OCI-LY3 (cell line): Measurements from ENCODE around the gene PCDHB14.
A peak's percentile ranks its signal among the peaks of the same experiment; 100 is the strongest.
"Not testable (repeated sequence)": the region's sequence is repeated elsewhere in the genome, so short reads cannot be mapped to it uniquely, and the experiment has no call there.

Source experiments
- H2AFZ ChIP-seq: fragments of 200-600, 300-600 bp; shearing (Covaris generic); 2 replicates; pipeline ENCODE4 v1.6.0; 2014; ENCODE audit warnings: antibody characterized with exemption, low read depth, low read length
- H3K27ac ChIP-seq: fragments of 200-600, 300-600 bp; sonication (generic); 2 replicates; pipeline ENCODE4 v1.5.1; 2014; ENCODE audit warnings: mild to moderate bottlenecking, low read length, moderate library complexity, mixed read lengths
- H3K27me3 ChIP-seq: fragments of 200-600, 300-600 bp; sonication (generic); 2 replicates; pipeline ENCODE4 v1.6.1; 2014; ENCODE audit warnings: low read depth, low read length, mixed read lengths
- H3K36me3 ChIP-seq: fragments of 200-600, 300-600 bp; sonication (generic); replicated peaks from 2 replicates; pipeline ENCODE3; 2014; ENCODE audit warnings: low read depth, low read length, mixed read lengths
- H3K4me1 ChIP-seq: fragments of 300-600, 200-600 bp; sonication (generic); 2 replicates; pipeline ENCODE4 v1.6.1; 2014; ENCODE audit warnings: low read length, mixed read lengths
- H3K4me2 ChIP-seq: fragments of 200-600, 300-600 bp; sonication (generic); 2 replicates; pipeline ENCODE4 v1.6.1; 2014; ENCODE audit warnings: low read length, mixed read lengths
- H3K4me3 ChIP-seq: fragments of 300-600, 200-600 bp; sonication (generic); 2 replicates; pipeline ENCODE4 v1.5.1; 2014; ENCODE audit warnings: antibody characterized with exemption, mild to moderate bottlenecking, low read length, moderate library complexity
- H3K79me2 ChIP-seq: fragments of 300-600, 200-600 bp; shearing (Covaris generic); 2 replicates; pipeline ENCODE4 v1.6.1; 2014; ENCODE audit warnings: mild to moderate bottlenecking, low read length, mixed read lengths
- H3K9ac ChIP-seq: fragments of 300-600, 200-600 bp; shearing (Covaris generic); 2 replicates; pipeline ENCODE4 v1.6.0; 2014; ENCODE audit warnings: mild to moderate bottlenecking, low read length, moderate library complexity
- H3K9me3 ChIP-seq: fragments of 200-600, 300-600 bp; shearing (Covaris generic); 2 replicates; pipeline ENCODE4 v1.6.1; 2014; ENCODE audit warnings: low read length, mixed read lengths; ENCODE audit not compliant: insufficient read depth
- H4K20me1 ChIP-seq: fragments of 200-600, 300-600 bp; sonication (generic); 2 replicates; pipeline ENCODE4 v1.6.1; 2016; ENCODE audit warnings: low read length, mixed read lengths; ENCODE audit not compliant: insufficient read depth
- EZH2phosphoT487 ChIP-seq: fragments of 200-600 bp; shearing (Covaris generic); IDR thresholded peaks from 2 replicates; pipeline ENCODE4 v1.6.1; 2018; ENCODE audit warnings: antibody characterized with exemption, mixed run types, low read depth
- TF ChIP-seq, protein P1 (sequence below): fragments of 200-600, 300-600 bp; sonication (generic); IDR thresholded peaks from 2 replicates; pipeline ENCODE4 v1.5.1; 2014; ENCODE audit warnings: antibody characterized with exemption, low read length, low read depth

PCDHB14 gene

DNA sequence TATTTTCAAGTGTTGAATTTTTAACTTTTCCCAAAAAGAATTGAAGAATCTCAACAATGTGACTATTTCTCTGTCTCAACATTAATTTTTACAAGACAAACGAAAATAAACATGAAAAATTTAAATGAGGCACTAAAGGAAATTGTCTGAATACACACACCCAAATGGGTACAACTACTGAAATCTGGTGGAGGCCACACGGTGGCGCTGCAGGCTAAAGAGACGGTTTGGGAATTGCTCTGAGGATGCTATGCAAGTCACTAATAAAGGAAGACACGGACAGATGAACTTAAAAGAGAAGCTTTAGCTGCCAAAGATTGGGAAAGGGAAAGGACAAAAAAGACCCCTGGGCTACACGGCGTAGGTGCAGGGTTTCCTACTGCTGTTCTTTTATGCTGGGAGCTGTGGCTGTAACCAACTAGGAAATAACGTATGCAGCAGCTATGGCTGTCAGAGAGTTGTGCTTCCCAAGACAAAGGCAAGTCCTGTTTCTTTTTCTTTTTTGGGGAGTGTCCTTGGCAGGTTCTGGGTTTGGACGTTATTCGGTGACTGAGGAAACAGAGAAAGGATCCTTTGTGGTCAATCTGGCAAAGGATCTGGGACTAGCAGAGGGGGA is 30.9 kb upstream of the PCDHB14 start, which contains the start of gene PCDHB10:
PCDHB10 (plus strand) TSS at position 244 of the 616 bp plus-strand sequence; CDS start at position 444, 200 bp downstream.
- Histone ChIP-seq H3K27me3 (no peaks in the 10 kb centered on the region), H3K4me3 (no peak within 1 kb of the TSS), H3K9ac (no peak within 1 kb of the TSS), H3K27ac (no peak within 1 kb of the TSS), H3K4me1 (no peaks in the 10 kb centered on the region), H3K36me3 (no peaks in the 10 kb centered on the region), H3K4me2 (no peak within 1 kb of the TSS), H3K9me3 (no peaks in the 10 kb centered on the region), H2AFZ (no peak within 1 kb of the TSS), H4K20me1 (no peaks in the 10 kb centered on the region), H3K79me2 (no peaks in the 10 kb centered on the region)
- TF ChIP-seq EZH2phosphoT487, result no peak
- TF ChIP-seq, protein P1, sequence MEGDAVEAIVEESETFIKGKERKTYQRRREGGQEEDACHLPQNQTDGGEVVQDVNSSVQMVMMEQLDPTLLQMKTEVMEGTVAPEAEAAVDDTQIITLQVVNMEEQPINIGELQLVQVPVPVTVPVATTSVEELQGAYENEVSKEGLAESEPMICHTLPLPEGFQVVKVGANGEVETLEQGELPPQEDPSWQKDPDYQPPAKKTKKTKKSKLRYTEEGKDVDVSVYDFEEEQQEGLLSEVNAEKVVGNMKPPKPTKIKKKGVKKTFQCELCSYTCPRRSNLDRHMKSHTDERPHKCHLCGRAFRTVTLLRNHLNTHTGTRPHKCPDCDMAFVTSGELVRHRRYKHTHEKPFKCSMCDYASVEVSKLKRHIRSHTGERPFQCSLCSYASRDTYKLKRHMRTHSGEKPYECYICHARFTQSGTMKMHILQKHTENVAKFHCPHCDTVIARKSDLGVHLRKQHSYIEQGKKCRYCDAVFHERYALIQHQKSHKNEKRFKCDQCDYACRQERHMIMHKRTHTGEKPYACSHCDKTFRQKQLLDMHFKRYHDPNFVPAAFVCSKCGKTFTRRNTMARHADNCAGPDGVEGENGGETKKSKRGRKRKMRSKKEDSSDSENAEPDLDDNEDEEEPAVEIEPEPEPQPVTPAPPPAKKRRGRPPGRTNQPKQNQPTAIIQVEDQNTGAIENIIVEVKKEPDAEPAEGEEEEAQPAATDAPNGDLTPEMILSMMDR, result peak; percentile 64

DNA sequence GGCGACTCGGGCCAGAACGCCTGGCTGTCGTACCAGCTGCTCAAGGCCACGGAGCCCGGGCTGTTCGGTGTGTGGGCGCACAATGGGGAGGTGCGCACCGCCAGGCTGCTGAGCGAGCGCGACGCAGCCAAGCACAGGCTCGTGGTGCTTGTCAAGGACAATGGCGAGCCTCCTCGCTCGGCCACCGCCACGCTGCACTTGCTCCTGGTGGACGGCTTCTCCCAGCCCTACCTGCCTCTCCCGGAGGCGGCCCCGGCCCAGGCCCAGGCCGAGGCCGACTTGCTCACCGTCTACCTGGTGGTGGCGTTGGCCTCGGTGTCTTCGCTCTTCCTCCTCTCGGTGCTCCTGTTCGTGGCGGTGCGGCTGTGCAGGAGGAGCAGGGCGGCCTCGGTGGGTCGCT is 28.8 kb upstream of the PCDHB14 start:
- not testable (repeated sequence) for H3K9ac ChIP-seq, H3K27ac ChIP-seq, H3K79me2 ChIP-seq, H3K27me3 ChIP-seq, H2AFZ ChIP-seq, H3K4me2 ChIP-seq, H3K4me3 ChIP-seq, H4K20me1 ChIP-seq, H3K4me1 ChIP-seq, H3K9me3 ChIP-seq, H3K36me3 ChIP-seq

DNA sequence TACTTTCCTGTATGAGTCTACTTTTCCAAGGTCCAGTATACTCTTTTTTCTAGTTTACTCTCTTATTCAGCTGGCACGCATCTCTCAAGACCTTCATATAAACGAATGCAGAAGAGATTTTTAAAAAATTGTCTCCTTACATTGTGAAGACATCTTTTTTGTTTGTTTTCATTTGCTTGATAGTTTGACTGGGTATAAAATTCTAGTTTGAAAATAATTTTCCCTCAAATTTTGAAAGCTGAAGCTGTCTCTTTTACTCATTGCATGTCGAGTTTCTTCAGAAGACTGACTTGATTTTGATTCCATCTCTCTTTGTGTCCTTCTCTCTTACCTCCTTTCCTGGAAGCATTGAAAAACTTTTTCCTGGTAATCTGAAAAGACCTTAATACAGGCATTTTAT is 26.8 kb upstream of the PCDHB14 start:
- no peaks in the 10 kb centered on the region for H3K4me1 ChIP-seq
- H2AFZ ChIP-seq, result no peak overlapping the region
- TF ChIP-seq EZH2phosphoT487, result no peak
- TF ChIP-seq, protein P1, result no peak
- H3K79me2 ChIP-seq, result no peaks in the 10 kb centered on the region
- H3K27me3 ChIP-seq, result no peaks in the 10 kb centered on the region
- H3K27ac ChIP-seq, result no peak overlapping the region
- no peaks in the 10 kb centered on the region for H3K9me3 ChIP-seq
- H4K20me1 ChIP-seq, result no peaks in the 10 kb centered on the region
- H3K36me3 ChIP-seq, result no peaks in the 10 kb centered on the region
- H3K9ac ChIP-seq, result no peak overlapping the region
- no peak overlapping the region for H3K4me3 ChIP-seq
- no peak overlapping the region for H3K4me2 ChIP-seq

DNA sequence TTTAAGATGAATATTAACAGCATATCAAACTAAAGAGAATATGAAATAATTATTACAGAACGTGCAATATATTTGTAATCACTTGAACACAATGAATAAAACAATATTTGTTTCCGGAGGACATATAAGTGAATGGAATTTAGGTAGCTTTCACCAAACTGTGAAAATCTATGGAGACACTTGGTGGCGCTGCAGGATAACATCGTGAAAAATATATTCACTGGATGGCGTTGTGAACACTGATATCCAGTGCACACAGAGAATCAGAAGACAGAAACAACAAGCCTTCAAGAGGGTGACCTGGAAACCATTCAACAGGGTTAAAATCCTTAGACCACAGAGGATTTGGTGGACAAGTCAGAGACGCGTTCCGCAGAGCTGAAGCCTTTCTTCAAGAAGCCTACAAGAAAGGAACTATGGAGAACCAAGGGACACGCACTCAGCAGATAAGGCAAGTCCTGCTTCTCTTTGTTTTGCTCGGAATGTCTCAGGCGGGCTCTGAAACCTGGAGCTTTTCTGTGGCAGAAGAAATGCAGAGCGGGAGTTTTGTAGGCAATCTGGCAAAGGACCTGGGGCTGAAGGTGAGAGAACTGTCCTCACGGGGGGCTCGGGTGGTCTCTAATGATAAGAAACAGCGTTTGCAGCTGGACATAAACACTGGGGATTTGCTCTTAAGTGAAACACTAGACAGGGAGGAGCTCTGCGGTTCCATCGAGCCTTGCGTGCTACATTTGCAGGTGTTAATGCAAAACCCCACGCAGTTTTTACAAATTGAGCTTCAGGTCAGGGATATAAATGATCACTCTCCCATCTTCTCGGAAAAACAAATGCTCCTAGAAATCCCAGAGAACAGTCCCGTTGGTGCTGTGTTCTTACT is 23.5 kb upstream of the PCDHB14 start, which contains the start of gene PCDHB11:
PCDHB11 (plus strand) TSS at position 269 of the 877 bp plus-strand sequence; CDS start at position 417, 148 bp downstream.
- TF ChIP-seq, protein P1, result peak; percentile 31
- TF ChIP-seq EZH2phosphoT487, result no peak
- H3K9me3 ChIP-seq, result no peaks in the 10 kb centered on the region
- H4K20me1 ChIP-seq, result no peaks in the 10 kb centered on the region
- no peak within 1 kb of the TSS for H3K27ac ChIP-seq
- H3K27me3 ChIP-seq, result no peaks in the 10 kb centered on the region
- no peak within 1 kb of the TSS for H3K4me3 ChIP-seq
- H3K36me3 ChIP-seq, result no peaks in the 10 kb centered on the region
- no peak within 1 kb of the TSS for H2AFZ ChIP-seq
- no peak within 1 kb of the TSS for H3K9ac ChIP-seq
- no peaks in the 10 kb centered on the region for H3K79me2 ChIP-seq
- no peaks in the 10 kb centered on the region for H3K4me1 ChIP-seq
- H3K4me2 ChIP-seq, result no peak within 1 kb of the TSS

DNA sequence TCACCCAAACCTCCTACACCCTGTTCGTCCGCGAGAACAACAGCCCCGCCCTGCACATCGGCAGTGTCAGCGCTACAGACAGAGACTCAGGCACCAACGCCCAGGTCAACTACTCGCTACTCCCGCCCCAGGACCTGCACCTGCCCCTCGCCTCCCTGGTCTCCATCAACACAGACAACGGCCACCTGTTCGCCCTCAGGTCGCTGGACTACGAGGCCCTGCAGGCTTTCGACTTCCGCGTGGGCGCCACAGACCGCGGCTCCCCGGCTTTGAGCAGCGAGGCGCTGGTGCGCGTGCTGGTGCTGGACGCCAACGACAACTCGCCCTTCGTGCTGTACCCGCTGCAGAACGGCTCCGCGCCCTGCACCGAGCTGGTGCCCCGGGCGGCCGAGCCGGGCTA is 22.0 kb upstream of the PCDHB14 start:
- not testable (repeated sequence) for H3K36me3 ChIP-seq, H3K79me2 ChIP-seq, H2AFZ ChIP-seq, H3K9ac ChIP-seq, H3K4me1 ChIP-seq, H4K20me1 ChIP-seq, H3K27me3 ChIP-seq, H3K4me2 ChIP-seq, H3K27ac ChIP-seq, H3K9me3 ChIP-seq, H3K4me3 ChIP-seq

DNA sequence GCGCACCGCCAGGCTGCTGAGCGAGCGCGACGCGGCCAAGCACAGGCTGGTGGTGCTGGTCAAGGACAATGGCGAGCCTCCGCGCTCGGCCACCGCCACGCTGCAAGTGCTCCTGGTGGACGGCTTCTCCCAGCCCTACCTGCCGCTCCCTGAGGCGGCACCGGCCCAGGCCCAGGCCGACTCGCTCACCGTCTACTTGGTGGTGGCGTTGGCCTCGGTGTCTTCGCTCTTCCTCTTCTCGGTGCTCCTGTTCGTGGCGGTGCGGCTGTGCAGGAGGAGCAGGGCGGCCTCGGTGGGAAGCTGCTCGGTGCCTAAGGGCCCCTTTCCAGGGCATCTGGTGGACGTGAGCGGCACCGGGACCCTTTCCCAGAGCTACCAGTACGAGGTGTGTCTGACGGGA is 21.5 kb upstream of the PCDHB14 start:
- not testable (repeated sequence) for H3K9ac ChIP-seq, H3K36me3 ChIP-seq, H3K9me3 ChIP-seq, H3K27ac ChIP-seq, H3K4me2 ChIP-seq, H3K4me1 ChIP-seq, H2AFZ ChIP-seq, H3K4me3 ChIP-seq, H4K20me1 ChIP-seq, H3K27me3 ChIP-seq, H3K79me2 ChIP-seq
